Colonic mucosa (tissue), 4 donors: Measurements from ENCODE around the gene CEP41. TPM values are rescaled to one million over a fixed set of nuclear protein-coding genes. Genes with fewer than 3 reads are reported as not detected.

Source experiments
- DNase-seq: peaks from one replicate; pipeline ENCODE4 v3.0.0-alpha.2; 2020
- H3K27ac ChIP-seq: fragments of 200-600 bp; one replicate; pipeline ENCODE4 v1.8.0; 2021
- H3K27me3 ChIP-seq: fragments of 200-600 bp; one replicate; pipeline ENCODE4 v1.8.0; 2021
- H3K36me3 ChIP-seq: fragments of 200-600 bp; one replicate; pipeline ENCODE4 v1.8.0; 2021
- H3K4me1 ChIP-seq: fragments of 200-600 bp; one replicate; pipeline ENCODE4 v1.8.0; 2021; ENCODE audit warnings: mild to moderate bottlenecking
- H3K4me3 ChIP-seq: fragments of 200-600 bp; one replicate; pipeline ENCODE4 v1.8.0; 2021
- H3K9ac ChIP-seq, 2 donors: one replicate each; pipeline ENCODE4 v1.7.0; 2013; ENCODE audit warnings: control low read depth in 2 of 2, low read depth in 2 of 2, low read length in 2 of 2
- H3K9me3 ChIP-seq: fragments of 200-600 bp; one replicate; pipeline ENCODE4 v1.8.0; 2021
- intact Hi-C: fragments of 100-400 bp; cut with DNase I; formaldehyde crosslinking; loops from one replicate; pipeline ENCODE4 v1.14.1; 2022
- total RNA-seq, 2 donors: library from RNA; stranded (reverse); fragmentation: NEBNext Ultra II Directional in 1 of 2; extraction: Animal tissue kit (Norgen Biotek cat#: 25700) in 1 of 2; gene quantifications; one replicate each; pipeline ENCODE4 v1.2.1, GENCODE V29; 2021
- TF ChIP-seq, protein P1 (sequence below): fragments of 200-600 bp; IDR thresholded peaks from one replicate; pipeline ENCODE4 v1.8.0; 2022; ENCODE audit warnings: antibody characterized with exemption, mild to moderate bottlenecking
- donor health status: healthy.
- donor health status: DM: no; HTN: no; CAD: no.
- donor health status: DM: no; HTN: no; CAD: no.

CEP41 gene
- total RNA-seq, 2 donors from 2014 or later, result 6.9 to 13.6 TPM

GRCh38 chr7:130426564-130426963, 14.3 kb downstream of the CEP41 start:
- H3K9ac ChIP-seq, result no peak overlapping the region
- no peak overlapping the region for H3K27ac ChIP-seq
- no peak for DNase-seq
- H3K4me1 ChIP-seq, result no peaks in the 10 kb centered on the region
- H3K36me3 ChIP-seq, result no peaks in the 10 kb centered on the region
- TF ChIP-seq, protein P1, sequence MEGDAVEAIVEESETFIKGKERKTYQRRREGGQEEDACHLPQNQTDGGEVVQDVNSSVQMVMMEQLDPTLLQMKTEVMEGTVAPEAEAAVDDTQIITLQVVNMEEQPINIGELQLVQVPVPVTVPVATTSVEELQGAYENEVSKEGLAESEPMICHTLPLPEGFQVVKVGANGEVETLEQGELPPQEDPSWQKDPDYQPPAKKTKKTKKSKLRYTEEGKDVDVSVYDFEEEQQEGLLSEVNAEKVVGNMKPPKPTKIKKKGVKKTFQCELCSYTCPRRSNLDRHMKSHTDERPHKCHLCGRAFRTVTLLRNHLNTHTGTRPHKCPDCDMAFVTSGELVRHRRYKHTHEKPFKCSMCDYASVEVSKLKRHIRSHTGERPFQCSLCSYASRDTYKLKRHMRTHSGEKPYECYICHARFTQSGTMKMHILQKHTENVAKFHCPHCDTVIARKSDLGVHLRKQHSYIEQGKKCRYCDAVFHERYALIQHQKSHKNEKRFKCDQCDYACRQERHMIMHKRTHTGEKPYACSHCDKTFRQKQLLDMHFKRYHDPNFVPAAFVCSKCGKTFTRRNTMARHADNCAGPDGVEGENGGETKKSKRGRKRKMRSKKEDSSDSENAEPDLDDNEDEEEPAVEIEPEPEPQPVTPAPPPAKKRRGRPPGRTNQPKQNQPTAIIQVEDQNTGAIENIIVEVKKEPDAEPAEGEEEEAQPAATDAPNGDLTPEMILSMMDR, result no peak
- no peaks in the 10 kb centered on the region for H3K27me3 ChIP-seq
- no peaks in the 10 kb centered on the region for H3K9me3 ChIP-seq
- intact Hi-C loops, result no loop called here
- no peak overlapping the region for H3K4me3 ChIP-seq

- no peak for DNase-seq
- intact Hi-C loops, result no loop called here
- TF ChIP-seq, protein P1, result no peak
These were observed 15.0 kb downstream of the CEP41 start for GRCh38 chr7:130425796-130426195.

DNA sequence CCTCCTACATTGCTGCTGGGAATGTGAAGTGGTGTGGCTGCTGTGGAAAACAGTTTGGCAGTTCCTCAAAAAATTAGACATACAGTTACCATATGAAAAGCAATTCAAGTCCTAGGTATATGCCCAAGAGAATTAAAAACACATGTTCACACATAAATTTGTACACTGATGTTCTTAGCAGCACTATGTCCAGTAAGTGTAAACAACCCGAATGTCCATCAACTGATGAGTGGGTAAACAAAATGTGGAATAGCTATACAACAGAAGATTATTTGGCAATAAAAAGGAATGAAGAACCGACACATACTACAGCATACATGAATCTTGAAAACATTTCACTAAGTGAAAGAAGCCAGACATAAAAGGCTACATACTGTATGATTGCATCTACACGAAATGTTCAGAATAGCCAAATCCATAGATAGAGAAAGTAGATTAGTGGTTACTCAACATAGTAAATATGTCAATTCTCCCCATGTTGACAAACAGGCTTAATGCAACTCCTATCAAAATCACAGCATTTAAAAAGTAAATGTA, 17.2 kb downstream of the CEP41 start:
- TF ChIP-seq, protein P1, result no peak
- H3K4me1 ChIP-seq, result no peaks in the 10 kb centered on the region
- no peak overlapping the region for H3K9ac ChIP-seq
- no peak overlapping the region for H3K27ac ChIP-seq
- intact Hi-C loops, result no loop called here
- no peaks in the 10 kb centered on the region for H3K27me3 ChIP-seq
- no peak overlapping the region for H3K4me3 ChIP-seq
- H3K9me3 ChIP-seq, result no peaks in the 10 kb centered on the region
- no peaks in the 10 kb centered on the region for H3K36me3 ChIP-seq
- no peak for DNase-seq

More at GRCh38 chr7:130425796-130426195, 15.0 kb downstream of the CEP41 start:
- no peaks in the 10 kb centered on the region for H3K9me3 ChIP-seq
- H3K4me1 ChIP-seq, result no peaks in the 10 kb centered on the region
- no peak overlapping the region for H3K27ac ChIP-seq
- no peak overlapping the region for H3K9ac ChIP-seq
- H3K36me3 ChIP-seq, result no peaks in the 10 kb centered on the region
- H3K27me3 ChIP-seq, result no peaks in the 10 kb centered on the region
- H3K4me3 ChIP-seq, result no peak overlapping the region

DNA sequence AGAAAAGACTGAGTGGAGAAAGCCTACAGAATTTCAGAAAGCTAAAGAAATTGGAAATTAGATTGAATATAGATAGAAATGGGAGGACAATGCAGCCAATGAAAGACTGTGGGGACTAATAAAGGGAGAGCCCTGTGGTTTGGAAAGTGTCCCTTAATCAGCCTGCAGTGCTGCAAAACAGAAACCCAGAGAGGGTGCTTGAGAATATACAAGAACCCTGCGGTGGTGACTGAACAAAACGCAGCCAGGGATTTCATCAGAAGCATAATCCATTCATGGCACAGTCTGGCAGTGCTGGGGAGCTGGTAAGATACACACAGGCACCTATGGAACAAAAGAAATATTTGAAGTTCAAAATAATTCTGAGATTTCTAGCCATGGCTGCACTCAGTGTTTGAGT, 19.1 kb downstream of the CEP41 start:
- no peak for DNase-seq
- intact Hi-C loops, result no loop called here
- H3K9me3 ChIP-seq, result no peaks in the 10 kb centered on the region
- H3K4me1 ChIP-seq, result no peaks in the 10 kb centered on the region
- H3K27me3 ChIP-seq, result no peaks in the 10 kb centered on the region
- H3K27ac ChIP-seq, result no peak overlapping the region
- no peak overlapping the region for H3K9ac ChIP-seq
- no peak overlapping the region for H3K4me3 ChIP-seq
- H3K36me3 ChIP-seq, result no peaks in the 10 kb centered on the region
- TF ChIP-seq, protein P1, result no peak

DNA sequence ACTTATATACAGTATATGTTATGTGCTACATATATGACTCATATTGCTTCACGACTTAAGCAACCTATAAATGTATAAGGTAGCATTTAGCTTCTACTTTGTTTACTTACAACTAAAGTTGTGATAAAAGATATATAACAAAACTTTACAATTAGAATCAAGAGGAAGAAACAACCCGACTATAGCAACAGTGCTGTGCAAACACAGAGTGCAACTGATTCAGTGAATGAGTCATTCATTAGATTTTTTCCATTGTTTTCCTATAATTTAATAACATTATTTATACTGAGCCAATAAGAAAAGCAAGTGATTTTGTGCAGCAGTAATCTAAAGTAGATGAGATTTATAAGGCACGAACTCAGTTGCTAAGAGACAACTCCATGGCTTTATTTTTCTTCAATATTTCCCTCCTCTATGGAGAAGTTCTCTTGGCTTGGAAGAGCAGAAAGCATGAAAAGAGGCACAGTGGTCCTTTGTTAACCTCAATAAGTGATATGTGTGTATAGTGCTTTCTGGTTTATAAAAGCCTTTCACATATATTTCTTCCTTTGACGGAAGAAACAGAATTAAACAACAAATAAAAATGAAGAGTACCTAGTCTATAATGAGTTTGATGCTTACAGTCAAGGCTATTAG, 19.8 kb downstream of the CEP41 start:
- Histone ChIP-seq H3K4me1 (no peaks in the 10 kb centered on the region), H3K9me3 (no peaks in the 10 kb centered on the region), H3K27ac (no peak overlapping the region), H3K4me3 (no peak overlapping the region), H3K9ac (no peak overlapping the region), H3K27me3 (no peaks in the 10 kb centered on the region), H3K36me3 (no peaks in the 10 kb centered on the region)
- TF ChIP-seq, protein P1, result no peak
- intact Hi-C loops, result no loop called here
- no peak for DNase-seq
